Measurements from ENCODE around the gene PVALEF.

PVALEF gene

GRCh38 chr17:81194225-81194760, 29.0 kb downstream of the PVALEF start:
- TF ChIP-seq, protein P1, sequence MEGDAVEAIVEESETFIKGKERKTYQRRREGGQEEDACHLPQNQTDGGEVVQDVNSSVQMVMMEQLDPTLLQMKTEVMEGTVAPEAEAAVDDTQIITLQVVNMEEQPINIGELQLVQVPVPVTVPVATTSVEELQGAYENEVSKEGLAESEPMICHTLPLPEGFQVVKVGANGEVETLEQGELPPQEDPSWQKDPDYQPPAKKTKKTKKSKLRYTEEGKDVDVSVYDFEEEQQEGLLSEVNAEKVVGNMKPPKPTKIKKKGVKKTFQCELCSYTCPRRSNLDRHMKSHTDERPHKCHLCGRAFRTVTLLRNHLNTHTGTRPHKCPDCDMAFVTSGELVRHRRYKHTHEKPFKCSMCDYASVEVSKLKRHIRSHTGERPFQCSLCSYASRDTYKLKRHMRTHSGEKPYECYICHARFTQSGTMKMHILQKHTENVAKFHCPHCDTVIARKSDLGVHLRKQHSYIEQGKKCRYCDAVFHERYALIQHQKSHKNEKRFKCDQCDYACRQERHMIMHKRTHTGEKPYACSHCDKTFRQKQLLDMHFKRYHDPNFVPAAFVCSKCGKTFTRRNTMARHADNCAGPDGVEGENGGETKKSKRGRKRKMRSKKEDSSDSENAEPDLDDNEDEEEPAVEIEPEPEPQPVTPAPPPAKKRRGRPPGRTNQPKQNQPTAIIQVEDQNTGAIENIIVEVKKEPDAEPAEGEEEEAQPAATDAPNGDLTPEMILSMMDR (IDR thresholded peaks at IDR 0.05; ENCODE audit: borderline replicate concordance, control extremely low read depth, extremely low read depth, insufficient read depth, missing control alignments): no peak
- in situ Hi-C loops (cut with MboI; ENCODE audit: low sequenced_read_pairs, unreplicated experiment): no loop called here
- no peak for DNase-seq (ENCODE audit: low spot score)

- no peak for DNase-seq (ENCODE audit: low spot score)
- TF ChIP-seq, protein P1 (IDR thresholded peaks at IDR 0.05; ENCODE audit: borderline replicate concordance, control extremely low read depth, extremely low read depth, insufficient read depth, missing control alignments): no peak
- in situ Hi-C loops (cut with MboI; ENCODE audit: low sequenced_read_pairs, unreplicated experiment): no loop called here
Measured at GRCh38 chr17:81194941-81195901, 29.9 kb downstream of the PVALEF start.

GRCh38 chr17:81195941-81196495, 30.7 kb downstream of the PVALEF start:
- in situ Hi-C loops (cut with MboI; ENCODE audit: low sequenced_read_pairs, unreplicated experiment): no loop called here
- TF ChIP-seq, protein P1 (IDR thresholded peaks at IDR 0.05; ENCODE audit: borderline replicate concordance, control extremely low read depth, extremely low read depth, insufficient read depth, missing control alignments): no peak
- DNase-seq (ENCODE audit: low spot score): no peak

- TF ChIP-seq, protein P1 (IDR thresholded peaks at IDR 0.05; ENCODE audit: borderline replicate concordance, control extremely low read depth, extremely low read depth, insufficient read depth, missing control alignments): no peak
- in situ Hi-C loops (cut with MboI; ENCODE audit: low sequenced_read_pairs, unreplicated experiment): no loop called here
- no peak for DNase-seq (ENCODE audit: low spot score)
Measured at GRCh38 chr17:81196505-81197408, 31.4 kb downstream of the PVALEF start.

DNA sequence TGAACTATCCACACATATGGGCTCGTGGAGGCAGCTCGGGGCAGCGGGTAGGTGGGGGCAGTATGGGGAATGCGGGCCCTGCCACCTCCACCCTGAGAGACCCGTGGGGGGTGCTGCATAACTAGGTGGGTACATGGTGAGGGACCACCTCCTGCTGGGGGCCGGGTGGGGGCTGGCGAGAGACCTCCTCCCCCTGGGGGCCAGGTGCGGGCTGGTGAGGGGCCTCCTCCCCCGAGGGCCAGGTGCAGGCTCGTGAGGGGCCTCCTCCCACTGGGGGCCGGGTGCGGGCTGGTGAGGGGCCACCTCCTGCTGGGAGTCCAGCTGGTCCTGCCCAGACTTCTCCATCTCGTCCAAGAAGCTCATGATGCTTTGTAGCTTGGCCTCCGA, 32.1 kb downstream of the PVALEF start:
- in situ Hi-C loops (cut with MboI; ENCODE audit: low sequenced_read_pairs, unreplicated experiment): no loop called here
- TF ChIP-seq, protein P1 (IDR thresholded peaks at IDR 0.05; ENCODE audit: borderline replicate concordance, control extremely low read depth, extremely low read depth, insufficient read depth, missing control alignments): no peak
- no peak for DNase-seq (ENCODE audit: low spot score)
